SH-SY5Y (cell line): ENCODE data around the gene RASD1.

Source experiments
- GATA2 ChIP-seq: IDR thresholded peaks from 2 replicates; pipeline ENCODE4 v1.6.1; 2011; ENCODE audit warnings: mild to moderate bottlenecking, low read depth, low read length
- GATA3 ChIP-seq: IDR thresholded peaks from 2 replicates; pipeline ENCODE4 v1.6.1; 2011; ENCODE audit warnings: low read depth, mild to moderate bottlenecking, low read length, moderate library complexity

GRCh38 chr17:17523001-17523730 lies 27.0 kb upstream of the RASD1 start:
- no peak for TF ChIP-seq GATA2
- no peak for TF ChIP-seq GATA3
